Keratinocyte (primary cell): ENCODE measurements around the gene ATXN7. TPM values are rescaled to one million over a fixed set of nuclear protein-coding genes. Genes with fewer than 3 reads are reported as not detected.

ENCODE experiments used
- DNase-seq: peaks from one replicate; pipeline ENCODE4 v3.0.0-alpha.2; 2011; ENCODE audit warnings: low read depth, missing footprints, low spot score
- FAIRE-seq: peaks from 2 replicates; lab custom pipeline; 2011; peaks lifted over from hg19 to GRCh38; lab: Jason Lieb, UNC
- H2AFZ ChIP-seq: 2 replicates; pipeline ENCODE4 v1.6.0; 2012; ENCODE audit warnings: low read length, control low read depth, inconsistent platforms; ENCODE audit not compliant: control insufficient read depth
- H3K27ac ChIP-seq: 2 replicates; pipeline ENCODE4 v1.5.1; 2011; ENCODE audit warnings: low read length; ENCODE audit not compliant: control insufficient read depth, insufficient read depth
- H3K27me3 ChIP-seq: 3 replicates; pipeline ENCODE4 v1.6.0; 2011; ENCODE audit warnings: low read length; ENCODE audit not compliant: control insufficient read depth, insufficient read depth; ENCODE audit errors: extremely low read depth
- H3K36me3 ChIP-seq, 2 experiments: 2 replicates in 1 of 2; 3 replicates in 1 of 2; pipeline ENCODE4 v1.5.1; 2011; ENCODE audit warnings: low read length in 2 of 2, mild to moderate bottlenecking in 1 of 2; ENCODE audit not compliant: control insufficient read depth in 2 of 2, insufficient read depth in 2 of 2; ENCODE audit errors: extremely low read depth in 1 of 2
- H3K4me1 ChIP-seq: 3 replicates; pipeline ENCODE4 v1.5.1; 2011; ENCODE audit warnings: low read length; ENCODE audit not compliant: control insufficient read depth, insufficient read depth; ENCODE audit errors: extremely low read depth
- H3K4me2 ChIP-seq: 3 replicates; pipeline ENCODE4 v1.6.0; 2011; ENCODE audit warnings: low read depth, low read length; ENCODE audit not compliant: control insufficient read depth, insufficient read depth; ENCODE audit errors: extremely low read depth
- H3K4me3 ChIP-seq, 3 experiments: fragments of 200-600 bp in 1 of 3; sonication (generic) in 1 of 3; 2 replicates in 2 of 3; 3 replicates in 1 of 3; pipeline ENCODE4 v1.5.1; 2011 to 2016; ENCODE audit warnings: low read length in 3 of 3, mild to moderate bottlenecking in 3 of 3, control low read depth in 2 of 3, inconsistent platforms in 1 of 3, low read depth in 1 of 3, mixed read lengths in 1 of 3, mixed run types in 1 of 3, moderate library complexity in 1 of 3; ENCODE audit not compliant: control insufficient read depth in 2 of 3, insufficient read depth in 2 of 3; ENCODE audit errors: extremely low read depth in 1 of 3
- H3K79me2 ChIP-seq: 2 replicates; pipeline ENCODE4 v1.6.0; 2012; ENCODE audit warnings: low read length; ENCODE audit not compliant: control insufficient read depth, insufficient read depth
- H3K9ac ChIP-seq: 3 replicates; pipeline ENCODE4 v1.6.0; 2011; ENCODE audit warnings: low read length; ENCODE audit not compliant: control insufficient read depth, insufficient read depth; ENCODE audit errors: extremely low read depth
- H3K9me1 ChIP-seq: 3 replicates; pipeline ENCODE4 v1.6.0; 2011; ENCODE audit warnings: low read length; ENCODE audit not compliant: control insufficient read depth, insufficient read depth; ENCODE audit errors: extremely low read depth
- H3K9me3 ChIP-seq: 2 replicates; pipeline ENCODE4 v1.5.1; 2012; ENCODE audit warnings: low read depth, low read length; ENCODE audit not compliant: control insufficient read depth
- H4K20me1 ChIP-seq: 3 replicates; pipeline ENCODE4 v1.6.0; 2011; ENCODE audit warnings: low read length; ENCODE audit not compliant: control insufficient read depth, insufficient read depth; ENCODE audit errors: extremely low read depth
- EZH2 ChIP-seq: IDR thresholded peaks from one replicate; pipeline ENCODE4 v1.6.1; 2012; ENCODE audit warnings: inconsistent platforms, mild to moderate bottlenecking, low read length, moderate library complexity
- dilution Hi-C: fragments of 300-500 bp; cut with MboI; formaldehyde crosslinking; loops from one replicate; pipeline ENCODE4 v1.7.0; 2020; ENCODE audit warnings: low sequenced_read_pairs; ENCODE audit not compliant: extremely low pct_ligation_motif_present
- polyA plus RNA-seq, 5 experiments: library from polyadenylated mRNA; depleted of rRNA in 3 of 5; stranded (reverse) in 3 of 5; stranded (forward) in 1 of 5; unstranded in 1 of 5; fragments of >200 nt; gene quantifications; 1 replicate in 1 of 5; 2 replicates in 3 of 5; 3 replicates in 1 of 5; pipeline versions ENCODE4 v1.2.1 to v1.2.3, GENCODE V29; 2011 to 2012; ENCODE audit warnings: missing spikeins in 2 of 5, low read depth in 1 of 5, low replicate concordance in 1 of 5
- TF ChIP-seq, protein P1 (sequence below), 3 experiments: IDR thresholded peaks in 1 of 3; conservative IDR thresholded peaks in 1 of 3; optimal IDR thresholded peaks in 1 of 3; 2 replicates in 2 of 3; 3 replicates in 1 of 3; pipeline versions ENCODE3 to v1.5.1; 2011; ENCODE audit warnings: low read length in 3 of 3, mild to moderate bottlenecking in 3 of 3, moderate library complexity in 2 of 3, control low read depth in 1 of 3, inconsistent platforms in 1 of 3; ENCODE audit not compliant: insufficient read depth in 2 of 3; ENCODE audit errors: extremely low read depth in 1 of 3

Gene ATXN7
- polyA plus RNA-seq, 1 donor (not counting 4 experiments of a cell fraction or from before 2014, with no cell fraction given) = 8.8 TPM

DNA sequence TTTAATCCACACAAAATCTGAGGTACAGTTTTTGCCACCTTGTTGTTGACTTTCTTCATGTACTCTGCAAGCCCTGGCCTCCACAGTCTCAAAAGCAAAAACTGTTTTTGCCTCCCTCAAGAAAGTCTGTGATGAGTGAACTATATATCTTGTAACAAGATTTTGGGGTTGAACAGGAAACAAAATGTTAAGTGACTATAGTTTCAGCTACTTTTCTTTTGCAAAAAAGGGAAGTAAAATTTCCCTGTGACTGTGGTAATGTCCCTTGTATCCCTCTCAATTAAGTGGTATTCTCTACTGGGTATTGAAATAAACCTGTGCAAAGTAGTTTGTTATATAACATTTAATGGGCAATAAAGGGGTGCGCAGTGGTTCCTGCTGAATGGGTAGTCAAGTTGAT lies 69.8 kb downstream of the ATXN7 start:
- peaks cover 17% of the 10 kb centered on the region for H3K4me1 ChIP-seq
- no peak for FAIRE-seq
- H3K27ac ChIP-seq = no peak overlapping the region
- H3K9me3 ChIP-seq = no peaks in the 10 kb centered on the region
- peaks cover 14% of the 10 kb centered on the region for H4K20me1 ChIP-seq
- H3K9ac ChIP-seq = no peak overlapping the region
- H3K36me3 ChIP-seq = peaks cover 2 to 9% of the 10 kb centered on the region in 2 experiments
- no peak overlapping the region for H2AFZ ChIP-seq
- H3K9me1 ChIP-seq = peaks cover 8% of the 10 kb centered on the region
- peaks cover 70% of the 10 kb centered on the region for H3K79me2 ChIP-seq
- TF ChIP-seq, protein P1, sequence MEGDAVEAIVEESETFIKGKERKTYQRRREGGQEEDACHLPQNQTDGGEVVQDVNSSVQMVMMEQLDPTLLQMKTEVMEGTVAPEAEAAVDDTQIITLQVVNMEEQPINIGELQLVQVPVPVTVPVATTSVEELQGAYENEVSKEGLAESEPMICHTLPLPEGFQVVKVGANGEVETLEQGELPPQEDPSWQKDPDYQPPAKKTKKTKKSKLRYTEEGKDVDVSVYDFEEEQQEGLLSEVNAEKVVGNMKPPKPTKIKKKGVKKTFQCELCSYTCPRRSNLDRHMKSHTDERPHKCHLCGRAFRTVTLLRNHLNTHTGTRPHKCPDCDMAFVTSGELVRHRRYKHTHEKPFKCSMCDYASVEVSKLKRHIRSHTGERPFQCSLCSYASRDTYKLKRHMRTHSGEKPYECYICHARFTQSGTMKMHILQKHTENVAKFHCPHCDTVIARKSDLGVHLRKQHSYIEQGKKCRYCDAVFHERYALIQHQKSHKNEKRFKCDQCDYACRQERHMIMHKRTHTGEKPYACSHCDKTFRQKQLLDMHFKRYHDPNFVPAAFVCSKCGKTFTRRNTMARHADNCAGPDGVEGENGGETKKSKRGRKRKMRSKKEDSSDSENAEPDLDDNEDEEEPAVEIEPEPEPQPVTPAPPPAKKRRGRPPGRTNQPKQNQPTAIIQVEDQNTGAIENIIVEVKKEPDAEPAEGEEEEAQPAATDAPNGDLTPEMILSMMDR (optimal IDR thresholded peaks at IDR 0.05 in 1 of 3, IDR thresholded peaks at IDR 0.05 in 1 of 3, conservative IDR thresholded peaks at IDR 0.05 in 1 of 3; ENCODE audit: extremely low read depth in 1 of 3, insufficient read depth in 2 of 3, low read length in 3 of 3) = no peak
- no peak for TF ChIP-seq EZH2
- dilution Hi-C loops = no loop called here
- no peak overlapping the region for H3K4me2 ChIP-seq
- H3K27me3 ChIP-seq = no peaks in the 10 kb centered on the region
- DNase-seq = no peak
- H3K4me3 ChIP-seq = no peak overlapping the region

DNA sequence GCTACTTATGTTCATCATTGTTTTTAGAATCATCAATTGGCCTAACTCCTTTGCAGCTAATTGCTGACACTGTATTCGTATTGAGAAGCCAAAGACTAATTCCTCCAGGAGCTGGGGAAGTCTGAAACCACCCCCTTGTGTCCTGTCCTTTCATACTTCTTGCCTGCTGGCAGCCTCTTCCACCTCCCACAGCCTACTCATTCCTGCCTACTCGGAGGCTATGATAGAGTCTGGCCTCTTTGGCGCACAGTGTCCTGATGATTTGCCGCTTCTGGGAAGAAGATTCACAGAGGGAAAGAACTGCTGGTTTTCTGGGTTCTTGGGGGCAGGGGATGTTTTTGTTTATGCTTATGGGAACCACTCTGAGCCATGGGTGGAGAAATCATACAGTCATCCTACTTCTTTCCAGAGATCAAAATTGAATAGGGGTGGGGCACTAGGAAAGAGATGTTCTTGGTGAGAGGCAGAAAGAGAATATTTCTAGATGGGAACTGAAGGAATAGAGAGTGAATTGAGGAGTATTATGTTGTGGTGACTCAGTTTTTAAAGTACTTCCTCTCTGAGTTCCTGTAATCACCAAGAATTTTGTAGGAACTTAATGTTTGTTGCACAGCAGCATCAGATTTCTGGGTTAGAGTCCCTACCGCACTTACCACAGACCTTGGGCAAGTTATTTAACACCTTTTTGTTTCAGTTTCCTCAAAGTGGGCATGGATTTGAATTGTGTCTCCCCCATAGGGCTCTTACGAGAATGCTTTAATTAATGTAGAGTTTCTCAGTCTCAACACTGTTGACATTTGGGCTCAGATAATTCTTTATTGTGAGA lies 70.6 kb downstream of the ATXN7 start:
- peaks cover 15% of the 10 kb centered on the region for H4K20me1 ChIP-seq
- no peaks in the 10 kb centered on the region for H3K9me3 ChIP-seq
- dilution Hi-C loops = no loop called here
- no peaks in the 10 kb centered on the region for H3K27me3 ChIP-seq
- no peak overlapping the region for H3K4me3 ChIP-seq
- H3K27ac ChIP-seq = no peak overlapping the region
- FAIRE-seq (no peak), DNase-seq (no peak)
- no peak overlapping the region for H3K9ac ChIP-seq
- no peak for TF ChIP-seq EZH2
- TF ChIP-seq, protein P1 (optimal IDR thresholded peaks at IDR 0.05 in 1 of 3, IDR thresholded peaks at IDR 0.05 in 1 of 3, conservative IDR thresholded peaks at IDR 0.05 in 1 of 3; ENCODE audit: extremely low read depth in 1 of 3, insufficient read depth in 2 of 3, low read length in 3 of 3) = no peak
- H3K4me1 ChIP-seq = peaks cover 19% of the 10 kb centered on the region
- H3K9me1 ChIP-seq = peaks cover 11% of the 10 kb centered on the region
- H2AFZ ChIP-seq = no peak overlapping the region
- no peak overlapping the region for H3K4me2 ChIP-seq
- H3K79me2 ChIP-seq = peaks cover 69% of the 10 kb centered on the region
- peaks cover 2 to 9% of the 10 kb centered on the region in 2 experiments for H3K36me3 ChIP-seq
